Measurements from ENCODE around the gene ITFG1. TPM values are rescaled to one million over a fixed set of nuclear protein-coding genes. Genes with fewer than 3 reads are reported as not detected.
"Not testable (repeated sequence)": the region's sequence is repeated elsewhere in the genome, so short reads cannot be mapped to it uniquely, and the experiment has no call there.

Gene ITFG1
- total RNA-seq, 4 donors from 2014 or later, result 31.7 to 66.0 (median 38.1) TPM

- intact Hi-C loops (cut with DNase I; ENCODE audit: low total_unique reads), result no loop called here
- no peak for TF ChIP-seq CTCF (IDR thresholded peaks at IDR 0.05)
- no peak for TF ChIP-seq POLR2A (IDR thresholded peaks at IDR 0.05)
- H3K4me3 ChIP-seq (ENCODE audit: low read depth, poor library complexity, severe bottlenecking), result no peak overlapping the region
- DNase-seq (ENCODE audit: low spot score in 2 of 2), result no peak
- 88 to 89% methylated on average over 7 of the region's 7 CpGs for WGBS, 2 donors
These were observed 9.3 kb upstream of the ITFG1 start for GRCh38 chr16:47470211-47470610.

GRCh38 chr16:47469227-47469626 lies 8.4 kb upstream of the ITFG1 start:
- WGBS, 2 donors, result 84 to 87% methylated on average over 1 of the region's 1 CpG
- H3K4me3 ChIP-seq (ENCODE audit: low read depth, poor library complexity, severe bottlenecking), result no peak overlapping the region
- TF ChIP-seq POLR2A (IDR thresholded peaks at IDR 0.05), result no peak
- no peak for TF ChIP-seq CTCF (IDR thresholded peaks at IDR 0.05)
- no peak for DNase-seq (ENCODE audit: low spot score in 2 of 2)
- intact Hi-C loops (cut with DNase I; ENCODE audit: low total_unique reads), result no loop called here

- DNase-seq (ENCODE audit: low spot score in 2 of 2); intact Hi-C loops (cut with DNase I; ENCODE audit: low total_unique reads); H3K4me3 ChIP-seq (ENCODE audit: low read depth, poor library complexity, severe bottlenecking): not testable (repeated sequence)
- WGBS, 2 donors, result 89 to 92% methylated on average over 7 of the region's 7 CpGs
These were observed 7.3 kb upstream of the ITFG1 start for GRCh38 chr16:47468070-47468689.

GRCh38 chr16:47467501-47467900 lies 6.6 kb upstream of the ITFG1 start:
- WGBS, 2 donors, result 87 to 90% methylated on average over 2 of the region's 2 CpGs
- DNase-seq (ENCODE audit: low spot score in 2 of 2), result no peak
- no peak for TF ChIP-seq CTCF (IDR thresholded peaks at IDR 0.05)
- no peak for TF ChIP-seq POLR2A (IDR thresholded peaks at IDR 0.05)
- intact Hi-C loops (cut with DNase I; ENCODE audit: low total_unique reads), result no loop called here
- no peak overlapping the region for H3K4me3 ChIP-seq (ENCODE audit: low read depth, poor library complexity, severe bottlenecking)

GRCh38 chr16:47465919-47466630 lies 5.2 kb upstream of the ITFG1 start:
- H3K4me3 ChIP-seq (ENCODE audit: low read depth, poor library complexity, severe bottlenecking), result no peak overlapping the region
- 85 to 94% methylated on average over 2 of the region's 2 CpGs for WGBS, 2 donors
- DNase-seq (ENCODE audit: low spot score in 2 of 2), result no peak
- intact Hi-C loops (cut with DNase I; ENCODE audit: low total_unique reads), result no loop called here
- TF ChIP-seq POLR2A (IDR thresholded peaks at IDR 0.05) (no peak), CTCF (IDR thresholded peaks at IDR 0.05) (no peak)

GRCh38 chr16:47463771-47464624 lies 3.1 kb upstream of the ITFG1 start:
- 60 to 69% methylated on average over 11 of the region's 11 CpGs for WGBS, 2 donors
- no peak overlapping the region for H3K4me3 ChIP-seq (ENCODE audit: low read depth, poor library complexity, severe bottlenecking)
- TF ChIP-seq CTCF (IDR thresholded peaks at IDR 0.05) (no peak), POLR2A (IDR thresholded peaks at IDR 0.05) (no peak)
- DNase-seq (ENCODE audit: low spot score in 2 of 2), result no peak
- intact Hi-C loops (cut with DNase I; ENCODE audit: low total_unique reads), result no loop called here

All from lower leg skin (tissue), 4 donors.